NCI-H1092 (cell line): ENCODE measurements around the gene UMPS.

Experiments used
- DNase-seq: peaks from one replicate; lab custom pipeline; 2025; lab: John Stamatoyannopoulos, UW

UMPS gene

DNA sequence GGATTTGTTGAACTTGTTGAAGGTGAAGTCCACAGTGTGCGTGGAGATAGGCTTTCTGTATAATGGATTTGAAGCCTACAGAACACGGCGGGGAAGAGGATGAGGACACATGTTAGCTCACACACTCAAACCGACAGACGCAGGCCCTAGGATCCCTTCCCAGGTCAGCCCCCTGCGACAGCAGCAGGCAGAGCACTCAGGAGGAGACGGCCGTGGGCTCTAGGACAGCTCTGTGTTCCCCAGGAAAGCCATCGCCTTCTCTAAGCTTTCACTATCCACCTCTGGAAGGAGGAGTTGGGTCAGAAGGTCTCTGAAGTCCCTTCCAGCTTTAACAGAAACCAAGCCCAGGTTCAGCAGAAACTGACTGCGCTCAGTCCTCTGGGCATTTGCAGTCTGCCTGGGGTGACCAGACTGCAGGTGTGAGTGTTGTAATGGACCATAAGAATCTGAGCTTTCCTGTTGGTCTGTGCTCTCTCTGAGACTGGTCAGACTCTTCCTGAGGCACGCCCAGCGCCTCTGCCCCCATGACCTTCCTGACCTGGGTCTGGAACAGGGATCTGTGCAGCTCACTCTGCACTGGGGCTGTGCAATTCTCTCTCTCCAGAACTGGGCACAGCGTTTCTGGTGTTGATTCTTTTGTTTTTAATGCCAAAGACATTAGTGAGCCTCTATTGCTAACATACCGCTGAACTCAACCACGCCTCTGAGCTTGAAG, 33.5 kb downstream of the UMPS start:
- no peak for DNase-seq

DNA sequence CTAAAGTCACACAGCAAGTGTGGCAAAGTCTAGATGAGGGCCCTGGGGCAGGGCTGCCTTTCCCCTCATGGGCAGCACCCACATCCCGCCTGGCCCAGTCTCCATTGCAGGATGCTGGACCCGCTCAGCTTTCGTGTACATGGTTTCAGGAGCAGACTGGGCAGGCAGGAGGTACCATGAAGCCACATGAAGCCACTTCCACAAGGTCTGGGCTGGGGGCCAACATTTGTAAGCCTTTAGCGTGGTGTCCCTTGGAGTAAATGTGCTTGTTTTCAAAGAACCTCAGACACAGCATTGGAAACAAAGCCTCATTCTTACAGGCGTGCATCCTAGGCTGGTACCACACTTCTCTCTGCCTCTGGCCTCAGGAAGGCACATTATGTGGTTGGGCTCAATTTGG, 34.5 kb downstream of the UMPS start:
- DNase-seq = no peak

DNA sequence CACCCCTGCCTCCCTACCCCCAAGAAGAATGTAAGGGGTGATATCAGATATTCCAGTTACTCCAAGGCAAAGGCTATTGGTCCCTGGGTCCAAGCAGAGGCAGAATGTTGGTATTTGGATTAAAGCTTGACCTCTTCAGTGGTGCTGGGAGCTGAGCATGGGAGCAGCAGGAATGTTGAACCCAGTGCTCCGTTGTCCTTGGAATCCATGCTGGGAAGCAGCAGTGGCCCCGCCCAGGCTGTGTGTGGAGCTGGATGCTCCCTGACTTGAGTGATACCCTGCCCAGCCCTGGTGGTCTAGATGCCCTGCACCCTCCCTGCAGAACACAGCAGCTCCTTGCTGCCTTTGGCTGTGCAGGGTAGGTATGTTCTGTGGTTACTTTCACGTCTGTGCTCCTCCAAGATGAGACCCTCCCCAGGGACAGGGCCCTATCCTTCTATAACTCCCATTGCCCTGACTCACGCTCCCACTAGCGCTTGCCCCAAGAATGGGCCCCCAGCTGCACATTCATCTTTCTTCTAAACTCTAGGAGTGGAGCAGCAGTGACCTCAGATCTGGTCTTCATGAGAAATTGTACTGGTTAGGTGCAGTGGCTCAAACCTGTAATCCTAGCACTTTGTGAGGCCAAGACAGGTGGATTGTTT, 35.1 kb downstream of the UMPS start:
- no peak for DNase-seq

DNA sequence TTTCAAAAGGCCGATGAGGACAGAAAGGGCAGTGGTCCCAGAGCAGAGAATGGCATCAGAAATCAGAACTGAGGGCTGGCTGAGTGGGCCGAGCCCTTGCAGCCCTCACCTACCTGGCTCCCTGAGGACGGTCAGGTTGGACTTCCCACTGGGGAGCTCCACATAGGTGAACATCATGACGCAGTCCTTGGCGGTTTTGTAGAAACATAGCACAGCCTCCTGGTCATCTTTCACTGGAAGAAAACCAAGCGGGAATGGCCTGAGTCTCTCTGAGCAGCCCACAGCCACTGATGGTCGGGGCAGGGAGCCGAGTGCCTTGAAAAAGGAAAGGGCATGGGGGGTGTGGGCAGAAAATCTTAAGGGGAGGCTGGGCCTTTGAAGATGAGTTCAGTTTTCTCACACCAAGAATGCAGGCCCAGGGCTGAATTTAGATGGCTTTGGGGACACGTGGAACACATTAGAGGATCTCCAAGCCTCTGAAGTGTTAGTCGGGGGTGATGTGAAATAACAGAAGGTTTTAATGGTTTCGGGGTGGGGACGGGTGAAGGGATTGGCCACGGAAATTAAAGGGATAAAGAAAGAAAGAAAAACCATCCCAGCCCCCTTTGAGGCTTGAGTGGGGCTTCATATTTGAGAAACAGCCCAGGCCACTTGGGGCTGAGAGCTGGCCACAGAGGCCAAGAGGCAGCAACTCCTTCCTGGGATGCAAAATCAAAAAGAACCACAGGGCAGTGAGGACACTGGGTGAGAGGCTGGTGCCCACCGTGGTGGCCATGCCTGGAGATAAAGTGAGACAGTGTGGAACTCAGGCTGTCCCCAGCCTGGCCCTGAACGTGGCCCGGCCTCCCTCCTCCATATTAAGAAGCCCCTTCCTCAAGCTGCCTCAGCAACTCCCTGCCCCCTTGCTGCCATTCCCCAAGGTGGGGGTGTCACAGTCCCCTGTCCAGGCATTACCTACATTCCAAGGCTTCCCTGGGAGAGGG, 36.2 kb downstream of the UMPS start:
- no peak for DNase-seq

DNA sequence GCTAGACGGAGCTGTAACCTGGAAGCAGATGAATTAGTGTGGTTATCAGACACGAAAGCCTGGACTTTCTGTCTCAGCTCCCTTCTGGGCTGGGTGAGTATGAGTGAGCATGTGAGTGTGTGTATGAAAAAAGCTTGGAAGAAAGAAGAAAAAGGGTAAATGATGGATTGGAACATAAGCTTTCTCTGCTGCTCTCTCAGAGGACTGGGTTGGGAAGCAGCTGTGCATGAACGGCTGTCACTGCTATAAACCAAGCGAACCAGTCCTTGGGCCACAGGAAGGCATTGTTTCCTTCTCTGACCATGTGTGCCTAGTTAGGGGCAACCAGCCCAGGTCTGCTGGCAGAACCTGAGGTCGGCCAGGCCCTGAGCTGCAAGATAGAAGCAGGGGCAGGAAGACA, 37.0 kb downstream of the UMPS start:
- no peak for DNase-seq

DNA sequence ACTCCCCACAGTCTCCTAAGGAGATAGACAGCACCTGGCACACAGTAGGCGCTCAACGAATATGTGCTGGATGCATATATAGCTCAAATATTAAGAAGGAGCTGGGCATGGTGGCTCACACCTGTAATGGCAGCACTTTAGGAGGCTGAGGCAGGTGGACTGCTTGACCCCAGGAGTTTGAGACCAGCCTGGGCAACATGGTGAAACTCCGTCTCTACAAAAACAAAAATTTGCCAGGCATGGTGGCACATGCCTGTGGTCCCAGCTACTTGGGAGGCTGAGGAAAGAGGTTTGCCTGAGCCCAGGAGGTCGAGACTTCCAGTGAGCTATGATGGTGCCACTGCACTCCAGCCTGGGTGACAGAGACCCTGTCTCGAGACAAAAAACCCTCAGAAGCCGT, 37.4 kb downstream of the UMPS start:
- DNase-seq = no peak

DNA sequence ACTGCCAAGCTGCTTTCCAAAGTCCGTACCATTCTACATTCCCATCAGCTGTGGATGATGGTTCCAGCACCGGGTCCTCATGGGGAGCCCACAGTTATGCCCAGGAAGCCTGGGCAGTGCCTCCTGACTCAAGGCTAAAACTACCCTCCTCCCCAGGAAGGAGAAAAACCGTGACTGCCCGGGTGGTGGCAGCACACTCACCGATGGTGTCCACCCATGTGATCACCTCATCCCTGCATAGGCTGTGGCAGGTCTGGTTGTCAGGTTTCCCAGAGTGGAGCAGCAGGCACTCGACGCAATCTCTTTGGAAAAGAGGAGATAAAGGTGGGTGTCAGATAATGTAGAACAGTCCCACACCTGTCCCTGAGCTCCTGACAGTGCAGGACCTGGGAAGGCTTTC, 38.6 kb downstream of the UMPS start:
- no peak for DNase-seq

DNA sequence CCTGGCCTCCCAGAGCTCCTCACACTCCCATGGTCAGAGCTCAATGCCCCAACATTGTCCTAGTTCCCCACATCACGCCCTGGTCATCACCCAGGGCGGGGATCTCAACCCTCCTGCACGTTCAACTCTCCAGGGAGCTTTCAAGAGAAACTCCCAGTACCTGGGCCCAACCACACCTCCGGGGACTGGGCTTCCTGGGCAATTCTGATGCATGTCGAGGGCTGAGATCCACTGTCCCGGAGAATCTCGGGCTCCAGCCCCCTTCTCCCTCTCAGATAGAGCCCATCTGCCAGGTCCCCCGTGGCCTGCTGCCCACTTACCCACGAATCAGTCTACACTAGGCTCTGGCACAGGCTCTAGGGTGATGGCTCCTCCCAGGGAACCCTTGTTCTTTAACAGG, 39.2 kb downstream of the UMPS start:
- no peak for DNase-seq

DNA sequence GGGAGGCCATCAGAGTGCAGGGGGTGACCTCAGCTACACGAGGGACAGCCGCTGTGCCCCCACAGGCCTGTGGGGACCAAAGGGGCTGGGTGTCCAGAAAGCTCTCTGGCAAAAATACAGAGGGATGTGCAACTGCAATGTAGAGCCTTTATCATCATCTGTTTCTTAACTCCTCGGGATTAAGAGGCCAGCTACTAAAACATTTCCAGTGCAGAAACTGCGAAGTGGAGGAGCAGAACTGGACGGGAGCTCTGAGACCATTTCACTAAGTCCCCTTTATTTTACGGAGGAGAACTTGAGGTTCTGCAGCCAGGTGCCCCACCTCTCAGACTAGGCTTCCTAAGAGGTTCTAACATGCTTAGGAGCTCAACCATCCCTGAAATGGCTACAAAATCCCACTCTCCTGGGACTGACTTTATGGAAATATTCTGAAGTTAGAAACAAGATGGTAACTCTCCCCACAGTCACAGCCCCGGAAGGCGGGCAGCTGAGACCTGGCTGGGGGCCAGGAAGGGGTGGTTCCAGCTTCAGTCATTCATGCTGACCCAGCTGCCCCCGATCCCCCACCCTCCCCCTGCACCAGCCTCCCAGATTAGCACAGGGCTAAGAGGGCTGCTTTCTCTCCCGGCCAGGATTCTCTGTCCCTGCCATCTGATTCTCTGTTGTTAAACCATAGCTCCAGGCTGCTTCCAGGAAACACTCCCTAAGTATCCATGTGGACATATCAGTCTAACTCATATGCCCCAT, 40.3 kb downstream of the UMPS start:
- no peak for DNase-seq

DNA sequence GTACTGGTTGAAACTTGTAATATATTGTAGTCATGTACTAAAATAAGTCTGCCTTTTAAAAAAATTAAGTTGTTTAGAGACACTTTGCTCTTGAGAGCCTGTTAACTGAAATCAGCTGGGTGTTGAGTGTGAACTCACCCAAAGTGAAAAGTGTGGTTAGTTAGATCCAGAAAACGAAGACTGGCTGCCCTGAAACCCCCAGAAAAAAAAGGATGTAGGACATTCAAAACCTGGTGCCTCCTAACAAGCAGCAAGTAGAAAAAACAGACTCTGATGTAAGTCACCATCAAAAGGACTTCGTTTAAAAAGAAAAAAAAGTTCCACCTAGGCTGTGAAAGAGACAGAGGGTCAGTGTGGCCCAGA, 40.8 kb downstream of the UMPS start:
- no peak for DNase-seq

DNA sequence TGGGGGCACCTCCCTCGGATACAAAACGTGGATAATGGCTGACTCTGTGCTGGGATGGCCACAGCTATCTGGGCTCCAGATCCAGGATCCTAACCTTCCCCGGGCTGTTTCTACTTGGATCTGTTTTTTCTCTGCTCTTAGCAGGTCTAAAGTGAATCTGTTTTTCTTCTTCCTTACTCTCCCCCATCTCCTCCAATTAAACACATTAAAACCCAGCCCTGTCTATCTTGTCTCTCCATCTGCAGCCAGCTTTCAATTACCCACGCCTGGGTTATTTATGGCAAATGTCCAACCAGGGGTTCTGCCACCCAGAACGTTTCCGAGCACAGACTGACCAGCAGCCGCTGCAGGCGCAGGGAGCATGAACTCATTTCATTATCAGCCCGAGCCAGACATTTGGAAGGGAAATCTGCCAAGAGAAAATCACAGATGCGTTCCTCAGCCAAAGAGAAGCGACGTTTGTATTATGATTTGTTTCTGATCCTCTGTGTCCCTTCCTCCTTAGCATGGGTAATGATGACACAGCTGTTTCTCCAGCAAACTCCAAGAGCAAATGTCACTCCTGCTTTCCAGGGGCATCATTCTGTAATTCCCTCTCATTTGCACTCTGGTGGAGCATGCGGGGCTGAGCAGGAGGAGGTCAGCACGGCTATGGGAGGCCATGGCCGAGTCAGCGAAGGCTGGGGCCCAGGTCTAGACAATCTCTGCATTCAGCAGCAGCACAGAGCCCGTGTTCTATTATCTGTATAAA, 42.0 kb downstream of the UMPS start:
- DNase-seq = peak; percentile 46

DNA sequence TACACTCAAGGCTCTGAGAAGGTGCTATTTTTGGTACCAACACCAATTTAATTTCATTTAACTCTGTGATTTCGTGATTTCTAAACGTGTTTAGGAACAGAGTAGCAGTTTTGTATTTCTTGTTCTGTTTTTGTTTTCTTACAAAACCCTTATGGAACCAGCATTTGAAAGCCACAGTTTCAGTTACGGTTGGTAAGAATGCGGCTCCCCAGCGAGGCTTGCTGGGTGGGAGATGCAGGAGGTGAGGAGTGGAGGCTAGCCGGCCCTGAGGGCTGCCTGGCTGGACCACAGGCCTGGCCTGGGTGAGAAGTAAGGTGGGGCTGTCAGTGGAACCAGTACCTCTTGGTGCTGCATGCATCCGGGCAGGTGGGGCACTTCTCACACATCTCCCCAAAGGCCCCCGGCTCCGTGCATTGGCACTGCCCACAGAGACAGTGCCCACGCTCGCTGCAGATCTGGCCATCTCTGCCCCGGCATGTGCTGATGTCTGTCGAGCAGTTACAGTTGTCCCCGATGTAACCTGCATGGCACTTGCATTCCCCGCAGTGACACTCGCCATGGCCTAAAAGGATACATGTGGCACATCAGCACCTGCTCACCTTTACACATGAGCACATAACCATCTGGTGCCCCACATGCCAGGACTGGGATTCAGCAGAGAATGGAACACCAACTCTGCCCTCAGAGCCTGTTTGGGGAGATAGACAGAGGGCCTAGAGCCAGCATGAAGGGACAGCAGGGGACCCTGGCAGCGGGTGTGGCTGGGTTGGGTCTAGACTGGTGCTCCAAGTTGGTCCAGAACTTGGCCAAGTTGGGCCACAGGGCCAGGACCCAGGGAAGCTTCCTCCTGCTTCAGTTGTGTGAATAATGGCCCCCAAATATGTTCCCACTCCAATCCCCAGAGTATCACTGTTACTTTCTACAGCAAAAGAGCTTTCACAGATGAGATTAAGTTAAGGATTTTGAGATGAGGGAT, 43.4 kb downstream of the UMPS start:
- DNase-seq = no peak

DNA sequence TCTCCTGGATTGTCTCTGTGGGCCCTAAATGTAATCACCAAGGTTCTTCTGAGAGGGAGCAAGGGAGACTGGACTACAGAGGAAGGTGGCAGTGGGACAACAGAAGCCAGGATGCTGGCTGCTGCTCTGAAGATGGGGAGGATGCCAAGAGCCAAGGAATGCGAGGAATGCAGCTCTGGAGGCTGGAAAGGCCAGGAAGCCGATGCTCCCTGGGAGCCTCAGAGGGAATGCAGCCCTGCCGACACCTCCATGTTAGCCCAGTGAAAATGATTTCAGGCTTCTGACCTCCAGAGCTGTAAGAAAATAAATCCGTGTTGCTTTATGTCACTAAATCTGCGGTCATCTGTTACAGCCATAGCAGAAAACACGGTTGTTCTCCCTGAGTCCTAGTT, 44.1 kb downstream of the UMPS start:
- no peak for DNase-seq

DNA sequence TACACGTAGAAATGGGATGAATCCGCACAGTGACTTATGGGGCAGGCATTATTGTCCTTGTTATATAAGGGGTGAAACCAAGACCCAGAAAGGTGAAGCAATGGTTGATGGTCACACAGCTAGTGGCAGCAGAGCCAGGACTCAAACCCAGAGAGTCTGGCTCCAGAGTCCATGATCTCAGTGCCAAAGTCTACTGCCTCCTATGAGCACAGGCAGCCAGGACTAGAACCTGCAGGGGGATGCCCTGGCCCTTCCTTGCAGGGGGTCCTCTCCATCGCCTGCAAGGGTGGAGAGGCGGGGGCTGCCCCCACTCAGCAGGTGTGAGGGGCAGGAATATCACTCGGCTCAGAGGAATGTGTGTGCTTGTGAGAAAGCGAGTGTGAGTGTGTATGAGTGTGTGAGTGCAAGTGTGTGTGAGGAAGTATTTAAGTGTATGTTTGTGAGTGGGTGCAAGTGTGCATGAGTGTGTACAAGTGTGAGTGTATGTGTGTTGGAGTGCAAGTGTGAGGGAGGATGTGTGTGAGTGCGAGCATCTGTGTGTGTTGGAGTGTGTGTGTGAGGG, 44.7 kb downstream of the UMPS start:
- no peak for DNase-seq

DNA sequence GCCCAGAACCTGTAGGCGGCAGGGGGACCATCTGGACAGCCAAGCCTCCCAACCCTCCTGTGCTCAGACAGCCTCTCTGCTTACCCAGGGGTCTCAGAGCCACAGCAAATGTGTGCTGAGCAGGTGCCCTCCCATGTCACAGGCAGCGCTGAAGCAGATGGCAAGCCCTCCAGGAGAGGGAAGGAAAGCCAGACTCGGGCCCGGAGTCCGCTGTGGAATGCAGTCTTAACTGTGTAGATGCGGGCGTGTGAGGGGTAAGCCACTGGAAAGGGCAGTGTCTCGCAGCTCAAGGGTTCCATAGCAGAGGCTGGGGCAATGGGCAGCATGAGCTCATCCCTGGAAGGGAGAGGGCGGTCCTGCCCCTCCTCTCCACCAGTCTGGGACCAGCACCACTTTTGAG, 45.6 kb downstream of the UMPS start:
- DNase-seq = no peak

DNA sequence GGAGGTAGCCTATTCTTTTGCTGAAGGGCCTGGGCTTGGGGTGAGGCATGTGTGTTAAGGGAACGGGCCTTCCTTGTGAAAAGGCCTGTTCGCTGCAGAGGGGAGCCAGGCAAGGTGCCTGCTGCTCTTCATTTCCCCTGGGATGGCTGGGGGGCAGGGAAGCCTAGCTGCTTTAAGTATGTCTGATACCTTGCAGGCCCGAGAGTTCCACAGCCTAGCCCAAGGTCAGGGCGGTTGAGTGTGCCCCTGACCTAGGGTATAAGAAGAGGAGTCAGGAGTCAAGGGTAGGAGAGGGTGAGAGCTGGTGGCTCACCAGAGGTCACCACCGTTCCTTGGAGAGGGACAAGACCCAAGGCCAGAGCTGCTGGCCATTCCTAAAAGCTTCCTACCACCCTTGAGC, 46.6 kb downstream of the UMPS start:
- no peak for DNase-seq

DNA sequence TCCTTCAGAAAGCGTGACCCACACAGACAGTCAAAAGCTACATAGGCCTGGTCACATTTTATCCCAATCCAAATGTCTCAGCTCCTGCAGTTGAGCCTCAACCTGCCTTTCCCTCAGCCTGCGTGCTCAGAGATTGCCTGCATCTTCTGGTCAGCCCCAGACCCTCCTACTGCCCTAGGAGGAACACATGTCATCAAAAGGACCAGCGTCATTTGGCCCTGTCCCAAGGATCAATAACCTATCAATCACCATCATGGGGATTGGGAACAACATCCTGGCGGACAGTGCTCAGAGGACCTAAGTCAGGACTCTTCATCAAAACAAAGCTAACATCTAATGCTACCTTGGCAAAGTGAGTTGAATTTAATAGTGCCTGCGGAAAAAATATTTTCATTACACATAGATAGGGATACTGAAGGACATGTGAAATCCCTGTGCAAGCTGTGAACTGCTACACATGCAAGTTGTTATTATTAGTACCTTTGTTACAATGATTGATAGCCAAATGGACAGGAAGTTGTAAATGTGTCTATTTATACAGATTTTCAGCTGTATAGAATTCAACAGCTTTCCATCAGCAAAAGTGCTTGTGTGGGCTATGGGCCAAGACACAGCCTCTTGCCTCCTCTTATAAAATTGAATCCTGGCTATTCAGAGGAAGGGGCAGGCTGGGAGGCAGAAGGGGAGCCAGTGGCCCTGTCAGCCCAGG, 47.7 kb downstream of the UMPS start:
- no peak for DNase-seq

DNA sequence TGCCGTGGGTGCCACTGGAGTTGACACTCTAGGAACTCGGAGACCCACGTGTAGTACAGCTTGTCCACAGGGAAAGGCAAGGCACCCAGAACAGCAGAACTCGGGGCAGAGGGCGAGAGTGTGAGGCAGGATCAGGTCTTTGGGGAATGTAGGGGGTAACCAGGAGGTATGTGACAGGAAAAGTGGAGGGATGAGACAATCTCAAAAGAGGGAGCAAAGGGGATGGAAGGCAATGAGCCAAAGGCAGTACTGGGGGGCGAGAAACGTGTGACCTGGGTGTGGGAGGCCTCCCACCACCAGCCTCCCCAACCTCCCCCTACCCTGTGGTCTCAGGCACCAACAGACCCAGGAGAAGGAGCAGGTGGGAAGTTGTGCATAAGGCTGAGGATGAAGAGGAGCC, 48.9 kb downstream of the UMPS start:
- no peak for DNase-seq

DNA sequence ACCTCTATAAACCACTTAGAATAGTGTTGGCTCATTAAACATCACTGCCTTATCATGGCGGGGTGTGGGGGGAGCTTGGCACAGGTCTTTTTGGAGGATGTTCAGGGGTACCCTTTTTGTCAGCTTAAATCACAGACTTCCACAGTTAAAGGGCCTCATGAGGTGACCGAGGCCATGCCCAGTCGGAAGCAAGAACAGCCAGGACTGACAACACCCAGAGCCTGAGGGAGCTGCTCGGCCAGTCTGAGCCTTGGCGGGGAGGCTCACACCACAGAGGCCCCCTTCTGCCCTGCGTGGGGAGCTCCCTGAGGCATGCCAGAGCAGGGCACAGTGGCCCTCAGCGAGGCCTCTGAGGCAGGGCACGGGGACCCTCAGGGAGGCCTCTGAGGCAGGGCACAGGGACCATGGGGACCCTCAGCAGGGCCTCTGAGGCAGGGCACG, 49.5 kb downstream of the UMPS start:
- DNase-seq = no peak
